ENCODE measurements around the gene PODXL. TPM values are rescaled to one million over a fixed set of nuclear protein-coding genes. Genes with fewer than 3 reads are reported as not detected.

PODXL gene
- total and polyA plus RNA-seq, 2 of the 8 experiments (the other 6 are each of a cell fraction or from before 2014, with no cell fraction given): 638 to 925 TPM

DNA sequence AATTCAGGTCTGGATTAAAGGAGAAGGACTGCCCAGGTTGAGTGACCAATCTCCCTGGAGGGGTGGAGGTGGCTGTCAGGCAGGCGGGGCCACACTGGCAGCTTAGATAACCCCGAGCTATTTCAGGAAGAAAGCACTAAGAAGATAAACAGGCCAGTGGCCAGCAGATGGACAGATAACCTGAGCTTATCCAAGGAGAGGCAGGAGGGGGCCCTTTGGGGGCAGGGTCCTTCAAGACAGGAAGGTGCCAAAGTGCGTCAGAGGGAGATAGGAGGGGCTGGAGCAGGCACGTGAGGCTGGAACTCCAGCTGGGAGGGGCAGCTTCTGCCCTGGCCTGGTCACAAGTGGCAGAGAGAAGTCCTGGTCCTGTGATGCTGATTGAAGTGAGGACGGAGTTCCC, 29.8 kb upstream of the PODXL start (continued):
- no peak for TF ChIP-seq HDAC6 (IDR thresholded peaks at IDR 0.05; ENCODE audit: low read depth, low read length)
- no peak for TF ChIP-seq CHD1 (IDR thresholded peaks at IDR 0.05; ENCODE audit: low read depth, low read length)
- no peak for TF ChIP-seq POLR2A (IDR thresholded peaks at IDR 0.05; ENCODE audit: control extremely low read depth in 1 of 2, low read depth in 2 of 2, low read length in 2 of 2)
- no peak for TF ChIP-seq CEBPB (IDR thresholded peaks at IDR 0.05; ENCODE audit: low read depth, low read length)
- TF ChIP-seq KDM1A (IDR thresholded peaks at IDR 0.05; ENCODE audit: borderline replicate concordance, low read length): no peak
- no peak for TF ChIP-seq KDM4A (IDR thresholded peaks at IDR 0.05; ENCODE audit: low read depth, low read length, severe bottlenecking)
- TF ChIP-seq CBX8 (IDR thresholded peaks at IDR 0.05; ENCODE audit: borderline replicate concordance, low read depth, low read length): no peak

All from H1 (cell line).